Tongue (tissue), 2 donors: ENCODE measurements around the gene KIFAP3. TPM values are rescaled to one million over a fixed set of nuclear protein-coding genes. Genes with fewer than 3 reads are reported as not detected.
"Not testable (repeated sequence)": the region's sequence is repeated elsewhere in the genome, so short reads cannot be mapped to it uniquely, and the experiment has no call there.

ENCODE experiments used
- DNase-seq: peaks from one replicate; pipeline ENCODE4 v3.0.0-alpha.2; 2015
- total RNA-seq: library from RNA; depleted of rRNA; stranded (reverse); fragments of >200 nt; gene quantifications from one replicate; pipeline ENCODE4 v1.2.3, GENCODE V29; 2014

Gene KIFAP3
- 58.2 TPM for total RNA-seq

DNA sequence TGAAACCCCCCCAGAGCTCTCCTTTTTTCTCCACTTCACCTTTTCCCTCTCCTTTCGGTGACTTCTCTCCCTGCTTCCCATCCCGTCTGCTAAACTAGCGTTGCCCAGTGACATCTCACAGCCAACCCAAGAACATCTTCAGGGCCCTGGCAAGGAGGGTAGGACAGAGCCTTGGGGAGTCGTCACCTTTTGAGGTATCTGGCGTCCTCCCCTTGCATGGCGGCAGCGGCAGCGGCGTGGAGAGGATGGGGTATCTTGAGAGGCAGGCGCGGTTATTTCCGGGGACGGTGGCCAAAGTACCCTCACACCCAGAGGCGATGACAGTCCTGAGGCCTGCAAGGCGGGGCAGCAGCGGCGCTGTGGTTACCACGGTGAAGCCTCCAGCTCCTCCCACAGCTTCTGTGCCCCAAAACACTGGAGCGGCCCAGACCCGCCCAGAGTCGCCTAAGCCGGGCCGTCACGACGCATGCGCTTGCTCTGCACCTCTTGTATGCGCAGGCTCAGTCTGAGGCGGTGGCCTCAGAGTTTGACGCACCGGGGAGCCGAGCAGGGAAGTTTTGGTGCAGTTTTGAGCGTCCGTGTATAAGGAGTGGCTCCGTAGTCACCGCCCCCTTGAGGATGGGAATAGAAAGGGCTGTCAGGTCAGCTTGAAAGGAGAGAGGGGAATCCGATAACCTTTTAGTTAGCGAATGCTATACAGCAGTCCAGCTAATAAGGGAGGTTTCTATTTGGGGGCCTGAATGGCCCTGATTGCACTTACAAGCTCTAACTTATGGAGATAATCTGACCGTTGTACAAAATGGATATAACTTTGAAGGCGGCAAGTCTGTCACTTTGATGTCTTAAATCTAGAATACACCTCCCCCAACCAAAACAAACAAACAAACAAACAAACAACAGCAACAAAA, at the start of gene KIFAP3:
Gene KIFAP3, minus strand, starts transcription at position 446 of the 908 bp plus-strand sequence. Its CDS starts 228 bp downstream, at position 218.
- DNase-seq = peak; percentile 99

DNA sequence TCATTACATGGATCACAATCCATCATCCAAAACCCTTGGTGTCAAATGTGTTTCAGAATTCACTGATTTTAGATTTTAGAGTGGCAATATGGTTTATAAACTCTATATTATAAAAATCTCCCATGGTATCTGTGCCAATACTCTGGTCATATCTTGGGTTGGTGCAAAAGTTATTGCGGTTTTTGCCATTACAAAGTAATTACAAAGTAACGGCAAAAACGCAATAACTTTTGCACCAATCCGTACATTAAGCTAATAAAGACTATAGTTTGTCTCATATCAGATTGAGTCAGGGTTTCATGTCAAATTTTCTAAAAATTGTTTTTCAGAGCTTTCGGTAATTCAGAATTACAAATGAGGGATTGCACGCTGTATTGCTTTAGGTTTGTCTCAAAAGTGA, 47.9 kb upstream of the KIFAP3 start:
- DNase-seq = no peak

DNA sequence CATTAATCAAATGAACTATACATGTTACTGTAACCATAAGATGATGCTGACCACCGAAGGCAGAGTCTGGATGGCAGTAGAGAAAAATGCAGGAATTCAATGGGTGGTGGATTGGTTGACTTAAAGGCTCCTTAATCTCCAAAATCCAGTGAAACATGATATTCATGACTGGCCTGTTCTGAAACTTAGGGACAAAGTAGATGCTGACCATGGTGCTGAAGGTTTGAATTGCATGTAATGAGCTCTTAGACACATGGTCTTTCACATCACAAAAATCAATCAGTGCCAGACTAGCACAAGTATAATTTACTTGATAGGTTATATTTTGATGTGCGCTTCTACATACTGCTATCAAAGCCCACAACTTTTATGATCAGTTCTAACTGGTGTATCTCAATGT, 40.4 kb upstream of the KIFAP3 start:
- DNase-seq = peak; percentile 59

DNA sequence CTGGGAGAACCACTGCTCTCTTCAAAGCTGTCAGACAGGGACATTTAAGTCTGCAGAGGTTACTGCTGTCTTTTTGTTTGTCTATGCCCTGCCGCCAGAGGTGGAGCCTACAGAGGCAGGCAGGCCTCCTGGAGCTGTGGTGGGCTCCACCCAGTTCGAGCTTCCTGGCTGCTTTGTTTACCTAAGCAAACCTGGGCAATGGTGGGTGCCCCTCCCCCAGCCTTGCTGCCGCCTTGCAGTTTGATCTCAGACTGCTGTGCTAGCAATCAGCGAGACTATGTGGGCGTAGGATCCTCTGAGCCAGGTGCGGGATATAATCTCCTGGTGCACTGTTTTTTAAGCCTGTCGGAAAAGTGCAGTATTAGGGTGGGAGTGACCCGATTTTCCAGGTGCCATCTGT, 38.6 kb upstream of the KIFAP3 start:
- DNase-seq = not testable (repeated sequence)

DNA sequence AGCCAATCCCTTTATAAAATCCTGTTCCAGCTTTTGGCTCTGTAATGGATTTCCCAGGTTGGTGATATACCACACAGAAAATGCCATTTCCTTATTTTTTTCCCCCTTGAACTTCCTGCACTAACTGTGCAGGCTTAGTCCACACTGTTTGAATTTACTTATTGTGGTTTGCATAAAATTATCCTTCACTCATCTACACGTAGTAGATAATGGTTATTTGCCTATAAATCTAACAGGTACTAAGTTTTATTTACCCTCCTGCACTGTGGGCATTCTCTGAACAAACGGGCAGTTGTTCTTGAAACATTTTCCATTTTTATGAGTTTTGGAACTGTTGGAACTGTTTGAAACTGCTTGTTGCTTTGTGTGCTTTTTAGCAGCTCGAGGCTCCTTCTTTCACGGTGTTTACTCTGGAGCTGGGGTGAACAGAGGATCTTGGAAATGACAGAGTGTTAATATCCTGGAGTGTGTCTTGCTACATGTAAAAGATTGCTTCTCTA, 23.0 kb upstream of the KIFAP3 start:
- DNase-seq = no peak

DNA sequence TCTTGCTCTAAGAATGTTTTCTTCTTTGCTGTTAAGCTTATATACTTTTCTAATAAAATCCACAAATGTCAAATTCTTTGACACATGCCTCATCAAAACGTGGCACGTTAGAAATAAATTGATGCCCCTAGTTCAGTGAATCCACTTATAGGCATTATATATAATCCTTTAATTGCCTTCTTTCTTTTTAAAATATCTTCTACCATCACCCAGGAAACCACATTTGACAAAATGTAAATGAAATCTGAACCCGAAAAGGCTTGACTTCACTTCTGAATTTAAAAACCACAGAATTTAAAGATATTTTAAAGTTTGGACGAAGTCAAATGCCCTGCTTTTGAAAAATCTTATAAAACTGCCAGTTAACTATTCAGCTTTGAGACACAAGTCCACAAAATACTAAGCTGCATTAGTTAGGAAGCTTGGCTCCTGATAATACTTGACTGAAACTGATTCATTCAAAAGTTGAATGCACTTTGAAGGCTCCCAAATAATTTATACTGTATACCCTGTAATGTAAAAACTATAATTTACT, 22.4 kb upstream of the KIFAP3 start:
- DNase-seq = no peak

DNA sequence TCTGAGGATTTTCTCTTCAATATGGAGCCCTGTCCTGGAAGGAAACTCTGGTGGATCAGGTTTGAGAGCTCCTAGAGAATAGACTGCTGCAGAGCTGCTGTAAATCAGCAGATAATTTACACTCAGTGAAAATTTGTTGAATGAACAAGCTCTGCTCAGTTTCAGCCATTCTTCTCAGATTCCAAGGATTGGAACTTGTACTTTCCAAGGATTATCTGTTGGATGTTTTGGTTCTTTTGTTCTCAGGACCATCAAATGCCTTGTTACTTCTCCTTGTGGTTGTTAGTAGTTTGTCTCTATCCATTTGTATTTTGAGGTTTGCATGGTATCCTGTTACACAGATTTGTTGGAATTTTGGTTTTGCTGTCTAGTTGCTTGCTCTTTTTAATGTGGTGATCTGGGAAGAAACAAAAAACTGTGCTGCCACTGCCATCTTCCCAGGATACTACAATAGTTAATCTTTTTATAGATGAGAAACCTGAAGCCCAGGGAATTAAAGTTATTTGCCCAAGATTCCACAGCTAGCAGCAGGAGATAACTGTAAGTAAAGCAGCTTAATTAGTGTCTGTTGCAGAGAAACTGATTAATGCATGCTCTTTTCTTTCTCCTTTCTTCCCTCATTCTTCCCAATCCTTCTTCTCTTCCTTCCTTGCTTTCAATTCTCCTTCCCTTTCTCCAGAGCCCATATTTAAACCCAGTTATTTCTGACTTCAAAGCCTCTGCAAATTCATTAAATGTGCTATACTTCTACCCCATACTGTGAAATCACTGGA, 21.7 kb upstream of the KIFAP3 start:
- DNase-seq = no peak

DNA sequence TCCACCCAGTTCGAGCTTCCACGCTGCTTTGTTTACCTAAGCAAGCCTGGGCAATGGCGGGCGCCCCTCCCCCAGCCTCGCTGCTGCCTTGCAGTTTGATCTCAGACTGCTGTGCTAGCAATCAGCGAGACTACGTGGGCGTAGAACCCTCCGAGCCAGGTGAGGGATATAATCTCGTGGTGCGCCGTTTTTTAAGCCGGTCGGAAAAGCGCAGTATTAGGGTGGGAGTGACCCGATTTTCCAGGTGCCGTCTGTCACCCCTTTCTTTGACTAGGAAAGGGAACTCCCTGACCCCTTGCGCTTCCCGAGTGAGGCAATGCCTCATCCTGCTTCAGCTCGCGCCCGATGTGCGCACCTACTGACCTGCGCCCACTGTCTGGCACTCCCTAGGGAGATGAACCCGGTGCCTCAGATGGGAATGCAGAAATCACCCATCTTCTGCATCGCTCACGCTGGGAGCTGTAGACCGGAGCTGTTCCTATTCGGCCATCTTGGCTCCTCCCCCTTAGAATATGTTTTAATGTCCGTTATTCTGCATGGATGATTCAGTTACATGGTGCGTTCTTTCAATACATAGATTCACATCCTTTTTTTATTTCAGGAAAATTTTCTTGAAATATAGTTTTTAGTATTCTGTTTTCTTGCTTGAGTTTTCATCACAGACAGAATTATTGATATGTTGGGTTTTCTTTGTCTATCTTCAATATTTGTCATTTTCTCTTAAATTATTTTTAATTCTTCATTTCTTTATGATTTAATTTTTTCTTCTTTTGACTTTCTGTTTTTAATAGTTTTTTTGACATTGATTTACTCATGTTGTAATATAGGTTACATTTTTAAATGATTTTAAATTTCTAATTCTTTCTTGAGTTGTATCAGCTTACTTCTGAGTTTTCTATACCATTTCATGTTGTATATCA, 20.5 kb upstream of the KIFAP3 start:
- DNase-seq = not testable (repeated sequence)

DNA sequence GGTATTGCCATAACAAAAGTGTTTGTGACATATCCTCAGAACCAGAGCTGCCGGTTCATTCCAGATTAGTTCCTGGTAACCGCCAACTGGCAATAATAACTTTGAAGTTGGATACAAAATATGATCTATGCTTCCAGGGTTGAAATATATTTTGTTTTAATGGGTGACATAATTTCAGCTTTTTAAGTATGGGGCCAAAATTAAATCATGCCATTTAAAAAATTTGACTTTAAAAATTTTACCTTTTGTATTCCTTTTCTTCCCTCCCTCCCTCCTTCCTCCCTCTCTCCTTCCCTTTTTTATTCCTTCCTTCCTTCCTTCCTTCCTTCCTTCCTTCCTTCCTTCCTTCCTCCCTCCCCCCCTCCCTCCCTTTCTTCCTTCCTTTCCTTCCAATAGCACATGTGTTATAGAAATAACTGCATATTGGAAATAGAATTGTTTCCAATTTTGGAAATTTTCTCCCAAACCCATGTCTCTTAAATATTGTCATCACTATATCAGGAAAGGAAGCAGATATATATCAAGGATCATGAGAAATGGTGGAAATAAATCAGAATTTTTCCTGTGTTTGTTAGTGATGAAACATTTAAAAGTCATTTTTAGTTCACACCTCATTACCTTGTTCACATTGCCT, 12.0 kb upstream of the KIFAP3 start:
- no peak for DNase-seq

DNA sequence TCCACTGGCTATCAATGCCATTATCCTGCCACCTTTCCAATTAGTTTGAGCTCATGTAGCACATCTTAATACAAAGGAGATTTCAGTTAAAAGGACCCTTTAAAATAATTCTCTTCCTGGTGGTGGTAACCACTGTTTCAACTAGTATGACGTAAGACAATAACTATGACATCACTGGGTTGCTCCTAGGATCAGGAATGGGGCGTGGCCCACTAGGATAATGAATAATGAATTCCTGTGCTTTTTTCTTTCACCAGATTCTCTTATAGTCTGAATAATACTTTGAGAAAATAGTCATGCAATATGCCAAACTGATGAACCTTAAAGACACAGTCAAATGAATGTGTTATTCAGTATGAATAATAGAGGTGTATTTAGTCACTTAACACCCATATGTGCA, 10.6 kb upstream of the KIFAP3 start:
- no peak for DNase-seq

DNA sequence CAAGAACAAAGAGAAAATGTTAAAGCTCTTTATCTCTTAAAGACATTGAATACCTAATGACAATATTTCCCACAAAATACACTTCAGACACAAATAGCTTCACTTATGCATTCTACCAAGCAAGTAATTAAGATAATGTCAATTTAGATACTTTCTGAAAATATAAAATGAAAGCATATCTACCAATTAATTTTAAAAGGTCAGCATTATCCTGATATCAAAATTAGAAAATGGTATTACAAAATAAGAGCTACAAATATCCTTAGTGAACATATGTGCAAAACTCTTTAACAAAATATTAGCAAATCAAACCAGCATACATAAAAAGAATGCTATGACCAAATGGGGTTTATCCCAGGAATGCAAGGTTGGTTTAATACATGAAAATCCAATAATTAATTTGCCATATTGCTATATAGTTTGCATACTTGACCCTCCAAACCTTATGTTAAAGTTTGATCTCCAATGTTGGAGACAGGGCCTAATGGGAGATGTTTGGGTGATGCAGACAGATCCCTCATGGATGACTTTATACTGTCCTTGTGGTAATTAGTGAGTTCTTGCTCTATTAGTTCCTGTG, 4.2 kb upstream of the KIFAP3 start:
- DNase-seq = no peak

DNA sequence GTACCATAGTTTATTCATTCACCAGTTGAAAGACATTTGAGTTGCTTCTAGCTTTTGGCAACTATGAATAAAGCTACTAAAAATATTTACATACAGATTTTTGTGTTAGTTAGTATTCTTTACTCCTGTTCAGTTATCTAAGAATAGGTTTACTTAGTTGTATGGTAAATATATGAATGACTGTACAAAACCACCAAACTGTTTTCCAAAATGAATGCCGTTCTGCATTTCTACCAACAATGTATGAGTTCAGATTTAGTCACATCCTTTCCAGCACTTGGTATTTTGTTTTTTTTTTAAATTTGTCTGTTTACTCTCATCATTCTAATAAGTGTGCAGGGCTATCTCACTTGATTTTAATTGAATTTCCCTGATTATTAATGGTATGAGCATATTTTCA, 3.4 kb upstream of the KIFAP3 start:
- no peak for DNase-seq

DNA sequence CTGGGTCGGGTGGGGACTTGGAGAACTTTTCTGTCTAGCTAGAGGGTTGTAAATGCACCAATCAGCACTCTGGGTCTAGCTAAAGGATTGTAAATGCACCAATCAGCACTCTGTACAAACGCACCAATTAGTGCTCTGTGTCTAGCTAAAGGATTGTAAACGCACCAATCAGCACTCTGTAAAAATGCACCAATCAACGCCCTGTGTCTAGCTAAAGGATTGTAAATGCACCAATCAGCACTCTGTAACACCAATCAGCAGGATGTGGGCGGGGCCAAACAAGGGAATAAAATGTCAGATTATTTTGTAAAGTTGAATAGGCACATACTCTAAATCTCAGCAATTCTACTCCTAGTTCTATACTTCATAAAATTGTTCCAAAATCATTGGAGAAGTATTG, 2.5 kb upstream of the KIFAP3 start:
- not testable (repeated sequence) for DNase-seq

DNA sequence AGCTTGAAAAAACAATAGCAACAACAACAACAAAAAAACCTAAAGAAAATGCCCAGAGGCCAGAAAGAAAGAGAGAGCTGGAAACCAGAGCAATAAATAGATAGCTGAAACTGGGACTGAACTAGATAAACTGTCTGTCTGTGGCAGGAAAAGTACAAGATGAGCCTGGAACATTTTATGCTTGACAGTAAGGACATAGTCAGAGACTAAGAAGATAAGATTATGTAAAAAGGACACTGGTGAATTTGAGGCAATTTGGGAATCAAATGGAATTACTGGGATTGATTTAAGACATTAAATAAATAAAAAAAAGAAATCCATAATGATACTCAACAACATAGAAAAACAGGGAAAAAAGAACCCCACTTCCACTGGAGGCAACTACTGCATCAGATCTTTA, 1.7 kb upstream of the KIFAP3 start:
- no peak for DNase-seq

DNA sequence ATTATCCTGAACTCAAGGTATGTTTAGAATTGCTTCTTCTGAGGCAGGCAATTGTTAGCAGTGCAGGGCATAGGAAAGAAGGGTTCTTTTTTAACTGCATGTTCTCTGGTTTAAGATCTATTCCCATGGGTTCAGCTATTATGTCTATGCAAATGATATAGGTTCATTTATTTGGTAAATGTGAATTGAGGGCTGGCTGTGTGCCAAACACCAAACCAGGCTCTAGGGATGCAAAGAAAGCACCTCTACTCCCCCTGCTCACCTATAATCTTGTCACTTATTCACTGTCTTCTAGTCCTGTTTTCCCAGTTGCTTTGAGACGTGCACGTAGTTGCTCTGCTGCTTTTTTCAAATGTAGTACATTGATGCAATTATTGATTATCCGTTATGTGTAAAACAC, 691 bp upstream of the KIFAP3 start:
- no peak for DNase-seq

DNA sequence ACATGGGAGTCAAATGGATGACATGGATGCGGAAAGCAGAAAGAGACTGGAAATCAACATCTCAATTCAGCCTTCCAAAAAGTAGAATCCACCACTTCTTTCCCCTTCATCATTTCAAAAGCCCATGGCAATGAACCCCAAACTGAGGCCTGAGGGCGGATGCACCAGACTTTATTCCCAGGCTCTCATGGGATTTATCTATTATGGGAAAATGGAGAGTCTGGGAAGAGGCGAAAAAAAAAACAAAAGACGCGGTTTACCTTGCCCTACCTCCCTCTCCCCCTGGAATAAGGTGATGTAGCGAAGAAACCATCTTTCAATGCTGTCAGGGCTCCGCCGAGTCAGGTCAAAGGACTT, 624 bp downstream of the KIFAP3 start:
- DNase-seq = no peak

DNA sequence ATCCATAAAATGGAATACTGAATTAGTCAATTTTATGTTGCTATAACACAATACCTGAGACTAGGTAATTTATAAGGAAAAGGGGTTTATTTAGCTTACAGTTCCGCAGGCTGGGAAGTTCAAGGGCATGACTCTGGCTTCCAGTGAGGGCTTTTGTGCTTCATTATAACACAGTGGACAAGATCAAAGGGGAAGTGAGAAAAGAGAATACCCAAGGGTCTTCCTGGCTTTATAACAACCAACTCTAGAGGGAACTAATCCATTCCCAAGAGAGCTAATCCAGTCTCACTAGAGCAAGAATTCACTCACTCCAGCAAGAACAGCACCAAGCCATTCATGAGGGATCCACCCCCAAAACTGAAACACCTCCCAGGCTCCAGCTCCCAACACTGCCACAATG, 3.1 kb downstream of the KIFAP3 start:
- DNase-seq = no peak

DNA sequence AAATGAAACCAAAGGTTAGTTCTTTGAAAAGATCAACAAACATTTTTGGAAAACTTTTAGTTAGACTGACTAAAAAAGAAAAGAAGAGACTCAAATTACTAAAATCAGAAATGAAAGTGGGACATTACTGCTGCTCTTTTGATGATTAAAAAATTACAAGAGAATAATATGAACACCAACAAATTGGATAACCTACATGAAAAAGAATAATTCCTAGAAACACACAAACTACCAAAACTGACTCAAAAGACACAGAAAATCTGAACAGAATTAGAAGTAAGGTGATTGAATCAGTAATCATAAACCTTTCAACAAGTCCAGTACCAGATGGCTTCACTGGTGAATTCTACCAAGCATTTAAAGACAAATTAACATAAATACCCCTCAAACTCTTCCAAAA, 5.6 kb downstream of the KIFAP3 start:
- no peak for DNase-seq

DNA sequence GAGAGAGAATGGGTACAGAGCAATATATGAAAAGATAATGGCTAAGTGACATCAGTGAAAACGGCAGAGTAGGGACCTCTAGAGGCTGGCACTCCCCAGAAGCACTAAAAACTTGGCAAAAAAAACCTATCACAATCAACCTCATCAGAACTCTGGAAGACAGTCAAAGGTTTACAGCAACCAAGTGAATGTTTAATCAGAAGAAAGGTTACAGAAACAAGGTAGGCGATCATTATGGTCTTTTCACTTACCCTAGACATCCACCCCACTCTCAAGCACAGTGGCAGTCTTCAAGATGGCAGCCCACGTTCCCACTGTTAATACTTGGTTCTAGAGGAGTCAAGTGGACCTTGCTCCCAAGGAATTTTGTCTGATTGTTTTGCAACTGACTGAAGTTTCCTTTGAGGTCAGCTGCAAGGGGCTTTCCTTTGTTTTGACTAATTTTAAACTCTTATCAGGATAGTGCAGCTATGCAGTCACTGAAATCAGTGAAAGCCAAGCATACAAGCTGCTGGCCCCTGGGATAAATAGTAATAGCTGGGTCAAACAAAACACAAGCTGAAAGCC, 7.2 kb downstream of the KIFAP3 start:
- no peak for DNase-seq

DNA sequence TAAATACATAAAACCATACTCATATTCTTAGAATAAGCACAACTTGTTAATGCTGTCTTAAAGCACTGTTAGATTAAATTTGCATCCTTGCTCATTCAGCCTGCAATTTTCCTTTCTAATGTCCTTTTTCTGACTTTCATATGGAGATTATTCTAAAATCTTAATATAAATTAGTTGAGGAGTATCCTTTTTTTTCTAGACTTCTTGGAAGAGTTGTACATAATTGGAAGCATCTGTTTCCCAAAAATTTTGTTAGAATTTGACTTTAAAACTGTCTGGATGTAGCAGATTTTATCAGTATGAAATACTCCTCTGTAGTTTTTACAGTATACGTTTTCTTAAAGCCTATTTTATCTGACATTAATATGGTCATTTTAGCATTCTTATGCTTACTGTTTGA, 9.7 kb downstream of the KIFAP3 start:
- DNase-seq = peak; percentile 14
